HG03565 (cell line): ENCODE data around the gene GHR.

ENCODE experiments used
- ATAC-seq: cut with Tn5 transposase; IDR thresholded peaks from one replicate; pipeline ENCODE4 v1.9.1; 2021; ENCODE audit warnings: mild to moderate bottlenecking, moderate library complexity; ENCODE audit not compliant: unreplicated experiment

The GHR gene

GRCh38 chr5:42423285-42424165 lies at the start of gene GHR:
TSS of gene GHR (plus strand) at chr5:42423439. CDS start at chr5:42565875, 142,436 bp downstream.
- peak; percentile 83 for ATAC-seq

- no peak for ATAC-seq
Measured at GRCh38 chr5:42374679-42375273, 48.5 kb upstream of the GHR start.

- no peak for ATAC-seq
Measured at GRCh38 chr5:42377496-42377895, 45.7 kb upstream of the GHR start.

- no peak for ATAC-seq
Measured at GRCh38 chr5:42381973-42382372, 41.3 kb upstream of the GHR start.

- no peak for ATAC-seq
Measured at GRCh38 chr5:42387563-42387962, 35.7 kb upstream of the GHR start.

- no peak for ATAC-seq
Measured at GRCh38 chr5:42390115-42390514, 33.1 kb upstream of the GHR start.

- ATAC-seq, result no peak
Measured at GRCh38 chr5:42392917-42393316, 30.3 kb upstream of the GHR start.

- ATAC-seq, result no peak
Measured at GRCh38 chr5:42396111-42396510, 27.1 kb upstream of the GHR start.

GRCh38 chr5:42397267-42397666 lies 26.0 kb upstream of the GHR start:
- no peak for ATAC-seq

- no peak for ATAC-seq
Measured at GRCh38 chr5:42399702-42400101, 23.5 kb upstream of the GHR start.

GRCh38 chr5:42400474-42400873 lies 22.8 kb upstream of the GHR start:
- ATAC-seq, result no peak

GRCh38 chr5:42403236-42403635 lies 20.0 kb upstream of the GHR start:
- ATAC-seq, result no peak

- no peak for ATAC-seq
Measured at GRCh38 chr5:42404366-42404765, 18.9 kb upstream of the GHR start.

- no peak for ATAC-seq
Measured at GRCh38 chr5:42419294-42419693, 3.9 kb upstream of the GHR start.

- peak; percentile 4 for ATAC-seq
Measured at GRCh38 chr5:42422656-42423280, 471 bp upstream of the GHR start.

GRCh38 chr5:42426016-42426415 lies 2.8 kb downstream of the GHR start:
- no peak for ATAC-seq

- ATAC-seq, result no peak
Measured at GRCh38 chr5:42429694-42430093, 6.5 kb downstream of the GHR start.

- no peak for ATAC-seq
Measured at GRCh38 chr5:42434047-42434724, 10.9 kb downstream of the GHR start.

- no peak for ATAC-seq
Measured at GRCh38 chr5:42436051-42436450, 12.8 kb downstream of the GHR start.

- no peak for ATAC-seq
Measured at GRCh38 chr5:42454216-42454995, 31.2 kb downstream of the GHR start.

- ATAC-seq, result no peak
Measured at GRCh38 chr5:42461033-42461432, 37.8 kb downstream of the GHR start.
